ENCODE data around the gene FBXO31.

- no peak for TF ChIP-seq POLR2A (IDR thresholded peaks at IDR 0.05)
- no peak for TF ChIP-seq CTCF (IDR thresholded peaks at IDR 0.05)
- no peak for TF ChIP-seq POLR2AphosphoS5 (IDR thresholded peaks at IDR 0.05)
Measured at GRCh38 chr16:87323727-87324410, 59.7 kb downstream of the FBXO31 start.
